ENCODE measurements around the gene BTG3.

The BTG3 gene

GRCh38 chr21:17622018-17622417, 9.3 kb upstream of the BTG3 start:
- no peak overlapping the region for H3K4me3 ChIP-seq (ENCODE audit: low read depth, low read length)
- no peak for DNase-seq (ENCODE audit: low read depth)
- TF ChIP-seq POLR2A (IDR thresholded peaks at IDR 0.05; ENCODE audit: extremely low read depth, insufficient read length) (no peak), MAX (IDR thresholded peaks at IDR 0.05; ENCODE audit: low read depth, low read length) (no peak), MYC (IDR thresholded peaks at IDR 0.05; ENCODE audit: low read depth, low read length) (no peak), CTCF (IDR thresholded peaks at IDR 0.05; ENCODE audit: low read depth, low read length) (no peak)

GRCh38 chr21:17616831-17617230, 4.1 kb upstream of the BTG3 start:
- no peak for DNase-seq (ENCODE audit: low read depth)
- TF ChIP-seq MYC (IDR thresholded peaks at IDR 0.05; ENCODE audit: low read depth, low read length), result no peak
- TF ChIP-seq MAX (IDR thresholded peaks at IDR 0.05; ENCODE audit: low read depth, low read length), result no peak
- TF ChIP-seq POLR2A (IDR thresholded peaks at IDR 0.05; ENCODE audit: extremely low read depth, insufficient read length), result no peak
- TF ChIP-seq CTCF (IDR thresholded peaks at IDR 0.05; ENCODE audit: low read depth, low read length), result no peak
- H3K4me3 ChIP-seq (ENCODE audit: low read depth, low read length), result no peak overlapping the region

GRCh38 chr21:17613242-17613676, 558 bp upstream of the BTG3 start:
- no peak overlapping the region for H3K4me3 ChIP-seq (ENCODE audit: low read depth, low read length)
- TF ChIP-seq MYC (IDR thresholded peaks at IDR 0.05; ENCODE audit: low read depth, low read length) (no peak), CTCF (IDR thresholded peaks at IDR 0.05; ENCODE audit: low read depth, low read length) (no peak), POLR2A (IDR thresholded peaks at IDR 0.05; ENCODE audit: extremely low read depth, insufficient read length) (no peak), MAX (IDR thresholded peaks at IDR 0.05; ENCODE audit: low read depth, low read length) (no peak)
- no peak for DNase-seq (ENCODE audit: low read depth)

- DNase-seq (ENCODE audit: low read depth), result peak; percentile 15
- H3K4me3 ChIP-seq (ENCODE audit: low read depth, low read length), result peak overlapping the region; percentile 62
- TF ChIP-seq POLR2A (IDR thresholded peaks at IDR 0.05; ENCODE audit: extremely low read depth, insufficient read length) (no peak), MYC (IDR thresholded peaks at IDR 0.05; ENCODE audit: low read depth, low read length) (no peak), CTCF (IDR thresholded peaks at IDR 0.05; ENCODE audit: low read depth, low read length) (no peak), MAX (IDR thresholded peaks at IDR 0.05; ENCODE audit: low read depth, low read length) (no peak)
These were observed 607 bp downstream of the BTG3 start for GRCh38 chr21:17612023-17612564.

GRCh38 chr21:17611414-17612022, 1.2 kb downstream of the BTG3 start:
- TF ChIP-seq MAX (IDR thresholded peaks at IDR 0.05; ENCODE audit: low read depth, low read length) (no peak), CTCF (IDR thresholded peaks at IDR 0.05; ENCODE audit: low read depth, low read length) (no peak), POLR2A (IDR thresholded peaks at IDR 0.05; ENCODE audit: extremely low read depth, insufficient read length) (no peak), MYC (IDR thresholded peaks at IDR 0.05; ENCODE audit: low read depth, low read length) (no peak)
- peak; percentile 69 for DNase-seq (ENCODE audit: low read depth)
- peak overlapping the region; percentile 62 for H3K4me3 ChIP-seq (ENCODE audit: low read depth, low read length)

Measured in NB4 (cell line).